Colonic mucosa (tissue), 4 donors: ENCODE data around the gene CMTM4. TPM values are rescaled to one million over a fixed set of nuclear protein-coding genes. Genes with fewer than 3 reads are reported as not detected.

ENCODE experiments used
- DNase-seq: peaks from one replicate; pipeline ENCODE4 v3.0.0-alpha.2; 2020
- H3K27ac ChIP-seq: fragments of 200-600 bp; one replicate; pipeline ENCODE4 v1.8.0; 2021
- H3K27me3 ChIP-seq: fragments of 200-600 bp; one replicate; pipeline ENCODE4 v1.8.0; 2021
- H3K36me3 ChIP-seq: fragments of 200-600 bp; one replicate; pipeline ENCODE4 v1.8.0; 2021
- H3K4me1 ChIP-seq: fragments of 200-600 bp; one replicate; pipeline ENCODE4 v1.8.0; 2021; ENCODE audit warnings: mild to moderate bottlenecking
- H3K4me3 ChIP-seq: fragments of 200-600 bp; one replicate; pipeline ENCODE4 v1.8.0; 2021
- H3K9ac ChIP-seq, 2 donors: one replicate each; pipeline ENCODE4 v1.7.0; 2013; ENCODE audit warnings: control low read depth in 2 of 2, low read depth in 2 of 2, low read length in 2 of 2
- H3K9me3 ChIP-seq: fragments of 200-600 bp; one replicate; pipeline ENCODE4 v1.8.0; 2021
- intact Hi-C: fragments of 100-400 bp; cut with DNase I; formaldehyde crosslinking; loops from one replicate; pipeline ENCODE4 v1.14.1; 2022
- total RNA-seq, 2 donors: library from RNA; stranded (reverse); fragmentation: NEBNext Ultra II Directional in 1 of 2; extraction: Animal tissue kit (Norgen Biotek cat#: 25700) in 1 of 2; gene quantifications; one replicate each; pipeline ENCODE4 v1.2.1, GENCODE V29; 2021
- TF ChIP-seq, protein P1 (sequence below): fragments of 200-600 bp; IDR thresholded peaks from one replicate; pipeline ENCODE4 v1.8.0; 2022; ENCODE audit warnings: antibody characterized with exemption, mild to moderate bottlenecking
- donor health status: healthy.
- donor health status: DM: no; HTN: no; CAD: no.
- donor health status: DM: no; HTN: no; CAD: no.

Gene CMTM4
- total RNA-seq, 2 donors from 2014 or later, result 150 to 212 TPM

DNA sequence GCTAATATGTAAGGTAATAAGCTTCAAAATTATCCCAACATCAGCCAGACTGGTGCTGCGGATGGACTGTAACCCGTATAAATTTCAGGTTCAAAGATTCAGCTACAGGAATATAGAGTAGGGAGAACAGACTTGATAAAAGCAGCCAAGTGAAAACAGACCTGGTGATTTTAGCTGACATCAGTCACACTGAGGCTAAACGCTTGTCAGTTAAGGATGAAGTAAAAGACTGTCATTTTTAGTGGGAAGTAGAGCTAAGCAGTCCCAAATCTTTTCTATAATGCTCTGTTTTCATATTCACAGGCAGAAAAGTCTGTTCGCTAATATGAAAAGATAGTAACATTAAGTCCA is 35.4 kb downstream of the CMTM4 start:
- TF ChIP-seq, protein P1, sequence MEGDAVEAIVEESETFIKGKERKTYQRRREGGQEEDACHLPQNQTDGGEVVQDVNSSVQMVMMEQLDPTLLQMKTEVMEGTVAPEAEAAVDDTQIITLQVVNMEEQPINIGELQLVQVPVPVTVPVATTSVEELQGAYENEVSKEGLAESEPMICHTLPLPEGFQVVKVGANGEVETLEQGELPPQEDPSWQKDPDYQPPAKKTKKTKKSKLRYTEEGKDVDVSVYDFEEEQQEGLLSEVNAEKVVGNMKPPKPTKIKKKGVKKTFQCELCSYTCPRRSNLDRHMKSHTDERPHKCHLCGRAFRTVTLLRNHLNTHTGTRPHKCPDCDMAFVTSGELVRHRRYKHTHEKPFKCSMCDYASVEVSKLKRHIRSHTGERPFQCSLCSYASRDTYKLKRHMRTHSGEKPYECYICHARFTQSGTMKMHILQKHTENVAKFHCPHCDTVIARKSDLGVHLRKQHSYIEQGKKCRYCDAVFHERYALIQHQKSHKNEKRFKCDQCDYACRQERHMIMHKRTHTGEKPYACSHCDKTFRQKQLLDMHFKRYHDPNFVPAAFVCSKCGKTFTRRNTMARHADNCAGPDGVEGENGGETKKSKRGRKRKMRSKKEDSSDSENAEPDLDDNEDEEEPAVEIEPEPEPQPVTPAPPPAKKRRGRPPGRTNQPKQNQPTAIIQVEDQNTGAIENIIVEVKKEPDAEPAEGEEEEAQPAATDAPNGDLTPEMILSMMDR, result no peak
- no peak overlapping the region for H3K9ac ChIP-seq

DNA sequence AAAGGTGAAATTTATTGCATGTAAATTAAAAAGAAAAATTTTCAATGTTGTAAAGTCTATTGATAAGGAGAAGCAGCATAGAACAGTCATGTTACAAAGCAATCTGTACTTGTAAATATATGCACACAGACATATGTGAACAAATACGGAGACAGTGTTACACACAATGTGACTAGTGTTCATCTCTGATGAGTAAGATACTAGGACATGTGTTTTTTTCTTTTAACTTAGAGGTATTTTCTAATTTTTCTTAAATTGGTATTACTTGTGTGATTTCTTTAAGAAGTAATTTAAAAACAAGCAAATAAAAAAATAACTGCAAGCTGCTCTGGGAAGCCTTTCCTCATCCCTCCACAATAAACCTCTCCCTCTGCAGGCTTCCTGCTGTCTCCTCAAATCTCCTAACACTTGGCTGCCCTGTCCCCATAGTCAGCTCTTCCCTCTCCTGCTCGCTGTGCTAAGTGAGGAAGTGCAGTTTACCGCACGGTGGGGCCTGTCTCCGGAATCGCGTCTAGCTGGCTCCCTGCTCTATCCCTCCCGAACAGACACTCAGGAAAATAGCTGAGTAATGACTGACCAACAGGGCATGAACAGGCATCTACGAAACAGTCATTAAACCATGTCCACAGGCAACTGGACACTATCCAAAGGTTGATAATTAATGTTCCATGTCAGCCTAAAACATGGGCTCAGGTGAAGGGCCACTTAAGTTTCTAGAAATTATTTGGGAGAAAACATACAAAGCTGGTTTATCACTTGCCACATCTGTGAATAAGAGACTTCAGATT is 35.9 kb downstream of the CMTM4 start:
- TF ChIP-seq, protein P1, result no peak
- intact Hi-C loops, result no loop called here
- Histone ChIP-seq H3K27me3 (no peaks in the 10 kb centered on the region), H3K9me3 (no peaks in the 10 kb centered on the region), H3K27ac (no peak overlapping the region), H3K4me3 (no peak overlapping the region), H3K36me3 (no peaks in the 10 kb centered on the region), H3K4me1 (no peaks in the 10 kb centered on the region), H3K9ac (no peak overlapping the region)
- DNase-seq, result peak; percentile 46

More for the DNA sequence above, 35.4 kb downstream of the CMTM4 start:
- H3K27ac ChIP-seq, result no peak overlapping the region
- H3K4me3 ChIP-seq, result no peak overlapping the region
- H3K4me1 ChIP-seq, result no peaks in the 10 kb centered on the region
- DNase-seq, result no peak
- H3K27me3 ChIP-seq, result no peaks in the 10 kb centered on the region
- no peaks in the 10 kb centered on the region for H3K9me3 ChIP-seq
- intact Hi-C loops, result no loop called here
- H3K36me3 ChIP-seq, result no peaks in the 10 kb centered on the region

DNA sequence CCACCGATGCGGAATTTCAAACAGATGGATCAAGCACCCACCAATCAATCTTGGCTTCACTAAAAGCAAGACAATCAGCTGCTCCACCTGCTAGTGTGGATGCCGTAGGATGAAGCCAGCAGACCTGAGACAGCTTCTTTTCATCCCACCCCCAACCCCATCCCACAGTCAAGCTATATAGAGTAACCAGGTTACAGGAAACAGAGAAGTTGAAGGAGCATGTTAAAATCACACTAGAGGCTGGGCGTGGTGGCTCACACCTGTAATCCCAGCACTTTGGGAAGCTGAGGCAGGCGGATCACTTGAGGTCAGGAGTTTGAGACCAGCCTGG is 37.7 kb downstream of the CMTM4 start:
- H3K9me3 ChIP-seq, result no peaks in the 10 kb centered on the region
- H3K4me1 ChIP-seq, result no peaks in the 10 kb centered on the region
- TF ChIP-seq, protein P1, result no peak
- H3K27me3 ChIP-seq, result no peaks in the 10 kb centered on the region
- no peak for DNase-seq
- no peak overlapping the region for H3K9ac ChIP-seq
- H3K36me3 ChIP-seq, result no peaks in the 10 kb centered on the region
- intact Hi-C loops, result no loop called here
- H3K4me3 ChIP-seq, result no peak overlapping the region
- H3K27ac ChIP-seq, result no peak overlapping the region

DNA sequence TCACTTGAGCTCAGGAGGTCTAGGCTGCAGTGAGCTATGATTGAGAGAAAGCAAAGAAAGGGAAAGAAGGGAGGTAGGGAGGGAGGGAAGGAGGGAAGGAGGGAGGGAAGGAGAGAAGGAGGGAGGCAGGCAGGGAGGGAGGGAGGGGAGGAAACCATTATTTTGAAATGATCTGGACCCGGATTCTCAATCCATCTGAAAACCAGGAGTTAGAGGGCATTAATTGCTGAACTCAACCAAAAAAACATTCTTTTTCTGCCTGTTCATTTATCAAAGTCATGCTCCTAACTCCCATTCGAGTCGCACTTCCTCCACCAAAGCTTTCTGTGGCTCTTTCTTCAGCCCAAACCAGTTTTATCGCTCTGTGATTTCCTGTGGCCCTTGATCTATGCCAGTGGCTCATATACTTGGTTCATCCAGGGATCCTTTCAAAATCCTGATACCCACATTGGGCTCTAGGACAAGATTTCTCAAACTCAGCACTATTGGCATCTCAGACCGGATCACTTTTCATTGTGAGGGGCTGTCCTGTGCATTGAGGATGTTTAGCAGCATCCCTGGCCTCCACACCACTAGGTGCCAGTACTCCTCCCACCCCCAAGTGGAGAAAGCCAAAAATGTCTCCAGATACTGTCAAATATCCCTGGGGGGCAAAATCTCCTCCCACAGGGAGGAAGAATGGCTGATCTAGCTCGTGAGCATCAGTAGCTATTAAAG is 38.2 kb downstream of the CMTM4 start:
- H3K9me3 ChIP-seq, result no peaks in the 10 kb centered on the region
- intact Hi-C loops, result no loop called here
- TF ChIP-seq, protein P1, result no peak
- no peaks in the 10 kb centered on the region for H3K4me1 ChIP-seq
- H3K36me3 ChIP-seq, result no peaks in the 10 kb centered on the region
- DNase-seq, result no peak
- no peak overlapping the region for H3K9ac ChIP-seq
- no peak overlapping the region for H3K4me3 ChIP-seq
- H3K27me3 ChIP-seq, result no peaks in the 10 kb centered on the region
- H3K27ac ChIP-seq, result no peak overlapping the region

DNA sequence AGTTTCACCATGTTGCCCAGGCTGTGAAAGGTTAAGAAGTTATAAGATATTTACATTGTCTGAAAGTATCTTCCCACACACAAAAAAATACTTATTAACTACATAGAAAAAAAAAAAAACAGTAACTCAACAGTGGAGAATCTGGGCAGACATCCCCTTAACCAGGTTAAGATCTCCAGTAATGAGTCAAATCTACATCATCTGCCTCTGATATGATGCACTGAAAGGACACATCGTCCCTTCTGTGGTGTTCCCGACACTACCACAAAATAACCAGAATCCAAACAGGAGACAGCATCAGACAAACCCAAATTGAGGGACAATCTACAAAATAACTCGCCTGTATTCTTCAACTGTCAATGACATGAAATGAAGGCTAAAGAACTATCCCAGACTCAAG is 40.0 kb downstream of the CMTM4 start:
- H3K4me1 ChIP-seq, result no peaks in the 10 kb centered on the region
- no peak overlapping the region for H3K4me3 ChIP-seq
- H3K27ac ChIP-seq, result no peak overlapping the region
- no peak overlapping the region for H3K9ac ChIP-seq
- TF ChIP-seq, protein P1, result no peak
- no peaks in the 10 kb centered on the region for H3K27me3 ChIP-seq
- no peaks in the 10 kb centered on the region for H3K9me3 ChIP-seq
- H3K36me3 ChIP-seq, result no peaks in the 10 kb centered on the region
- no peak for DNase-seq
- intact Hi-C loops, result no loop called here
